Frontal cortex (tissue), 4 donors: ENCODE measurements around the gene MED27. TPM values are rescaled to one million over a fixed set of nuclear protein-coding genes. Genes with fewer than 3 reads are reported as not detected.

ENCODE experiments used
- DNase-seq, 2 donors: peaks; one replicate each; pipeline ENCODE4 v3.0.0; 2012; ENCODE audit warnings: low spot score in 2 of 2
- FAIRE-seq: peaks from 2 replicates; lab custom pipeline; 2012; peaks lifted over from hg19 to GRCh38; lab: Jason Lieb, UNC
- total RNA-seq: library from RNA; depleted of rRNA; stranded (reverse); fragments of >200 nt; gene quantifications from one replicate; pipeline ENCODE4 v1.2.3, GENCODE V29; 2014
- donor health status: control.
- donor health status: control.
- donor health status: control.

The MED27 gene
- total RNA-seq, 1 donor from 2014 or later, result 11.8 TPM

DNA sequence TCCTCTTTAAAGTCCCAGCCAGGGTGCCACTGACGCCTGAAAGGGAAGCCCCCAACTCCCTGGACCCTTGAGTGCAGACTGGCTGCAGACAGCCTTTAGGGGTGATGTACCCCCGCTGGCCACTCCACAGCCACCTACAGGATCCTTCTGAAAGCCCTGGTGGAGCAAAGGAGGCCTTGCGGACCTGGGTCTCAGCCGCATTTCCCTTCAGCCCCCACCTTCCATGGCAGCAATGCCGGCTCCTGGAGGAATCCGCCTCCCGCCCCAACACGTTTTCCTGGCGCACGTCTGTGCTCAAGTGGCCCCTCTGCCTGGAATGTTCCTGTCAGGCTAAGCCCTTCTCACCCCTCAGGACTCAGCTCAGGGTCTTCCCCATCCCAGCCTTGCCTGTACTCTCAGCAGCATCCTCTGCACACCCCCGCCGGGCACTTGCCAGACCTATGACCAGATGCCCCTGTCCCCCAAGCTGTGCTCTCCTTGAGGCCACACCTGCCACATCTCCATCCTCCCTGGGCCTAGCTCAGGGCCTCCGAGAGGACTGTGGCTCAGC lies 205.7 kb downstream of the MED27 start:
- FAIRE-seq (no peak), DNase-seq (no peak)

DNA sequence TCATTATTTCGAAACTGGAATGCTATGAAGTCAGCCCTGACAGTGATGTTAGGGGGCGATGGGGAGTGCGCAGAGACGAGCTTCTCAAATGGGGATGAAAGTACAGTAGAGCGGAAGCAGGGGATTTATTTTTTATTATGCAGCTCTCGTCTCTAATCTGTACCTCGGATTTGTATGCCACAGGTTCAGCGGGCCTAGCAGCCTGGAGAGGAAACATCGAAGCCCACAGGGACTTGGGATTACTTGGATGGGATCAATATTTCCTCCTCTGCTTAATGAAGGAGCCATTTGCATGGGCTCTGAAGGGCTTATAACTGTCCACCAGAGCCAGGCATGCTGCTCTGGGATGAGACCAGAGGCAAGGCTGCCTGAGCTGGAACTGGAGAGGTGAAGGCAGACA lies 206.3 kb downstream of the MED27 start:
- DNase-seq, result no peak
- FAIRE-seq, result no peak

DNA sequence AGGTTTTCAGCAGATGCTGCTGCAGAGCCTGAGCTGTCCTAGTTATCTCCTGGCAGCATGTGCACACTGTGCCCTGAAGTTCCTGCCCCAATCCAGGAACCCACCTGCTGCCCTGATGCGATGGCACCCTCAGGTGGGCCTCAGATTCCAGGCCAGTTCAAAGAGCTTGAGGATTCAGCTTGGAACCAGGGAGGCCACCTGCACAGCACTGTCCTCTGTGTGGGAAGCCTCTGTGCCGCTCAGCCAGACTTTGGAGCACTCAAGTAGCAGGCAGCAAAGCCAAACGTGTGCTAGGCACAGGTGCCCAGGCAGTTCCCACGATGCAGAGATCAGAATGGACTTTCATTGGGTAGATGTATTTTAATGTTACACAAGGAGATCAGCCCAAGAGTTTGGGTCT lies 207.0 kb downstream of the MED27 start:
- FAIRE-seq (no peak), DNase-seq (no peak)

DNA sequence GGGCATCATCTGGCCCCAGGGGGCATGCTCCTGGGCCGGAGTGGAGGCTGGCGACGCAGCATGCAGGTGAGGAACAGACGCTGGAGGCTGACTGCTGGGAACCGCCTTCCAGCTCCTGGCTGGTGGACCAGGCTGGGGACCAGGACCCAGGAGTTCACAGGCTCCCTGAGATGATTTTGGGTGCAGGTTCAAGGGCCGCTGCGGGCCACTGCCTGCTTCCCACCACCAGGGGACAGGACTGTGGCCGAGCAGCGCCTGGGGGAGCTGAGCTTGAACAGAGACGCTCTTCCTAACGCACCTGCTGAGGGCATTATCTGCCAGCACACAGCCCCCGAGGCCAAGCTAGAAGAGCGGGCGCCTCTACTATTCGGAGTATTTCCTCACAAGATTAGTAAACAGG lies 207.7 kb downstream of the MED27 start:
- no peak for DNase-seq
- FAIRE-seq, result no peak

DNA sequence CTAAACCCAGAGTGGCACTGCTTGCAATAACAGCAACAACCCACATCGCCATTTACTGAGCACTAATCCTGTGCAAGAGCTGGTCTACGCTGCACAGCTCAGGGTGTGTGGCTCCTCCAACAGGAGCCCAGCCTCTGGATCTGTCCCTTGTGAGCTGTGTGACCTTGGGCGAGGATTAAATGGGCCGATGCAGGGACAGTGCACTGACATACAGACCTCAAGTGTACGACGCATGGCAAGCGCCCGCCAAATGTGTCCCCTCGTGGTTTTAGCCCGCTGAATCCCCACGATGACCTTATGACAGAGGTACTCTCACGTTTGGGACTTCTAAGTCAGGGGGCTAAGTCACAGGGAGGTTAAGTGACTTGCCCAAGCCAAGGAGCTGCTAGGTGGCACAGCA lies 209.5 kb downstream of the MED27 start:
- FAIRE-seq (no peak), DNase-seq (no peak)

DNA sequence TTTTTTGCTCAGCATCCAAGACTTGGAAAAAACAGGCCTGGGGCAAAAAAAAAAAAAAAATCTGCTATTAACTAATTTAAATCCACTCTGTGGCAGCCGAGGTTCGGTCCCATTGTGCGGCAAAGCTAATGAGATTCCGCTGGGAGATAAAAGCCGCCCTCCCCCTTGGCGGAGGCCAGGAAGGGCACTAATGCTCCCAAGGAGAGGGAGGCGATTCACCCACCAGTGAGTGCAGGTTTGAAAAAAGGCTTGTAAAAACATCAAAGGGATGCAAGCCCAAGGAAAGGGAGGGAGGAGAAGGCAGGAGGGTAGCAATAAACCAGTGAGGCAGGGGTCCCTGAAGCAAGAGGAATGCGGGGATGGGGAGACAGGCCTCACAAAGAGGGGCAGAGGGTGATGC lies 210.3 kb downstream of the MED27 start:
- no peak for DNase-seq
- FAIRE-seq, result no peak

DNA sequence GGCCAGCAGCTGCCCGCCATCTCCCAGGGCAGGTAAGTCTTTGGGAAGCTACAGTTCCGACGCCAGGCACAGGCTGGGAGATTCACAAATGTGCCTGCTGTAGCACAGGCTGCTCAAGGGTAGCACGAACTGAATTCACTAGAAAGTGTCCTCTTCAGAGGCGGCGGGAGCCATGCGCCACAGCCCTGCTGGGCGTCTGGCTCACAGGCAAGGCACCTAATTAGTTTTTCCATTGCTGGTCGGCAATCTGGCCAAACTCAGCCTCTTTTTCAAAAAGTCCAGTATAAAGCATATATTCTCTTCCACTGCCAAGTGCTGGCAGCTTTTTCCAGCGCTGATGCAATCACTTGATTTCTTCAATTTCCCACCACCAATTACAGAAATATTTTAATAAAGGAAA lies 210.9 kb downstream of the MED27 start:
- peak; percentile 46 to 48 for DNase-seq
- no peak for FAIRE-seq

DNA sequence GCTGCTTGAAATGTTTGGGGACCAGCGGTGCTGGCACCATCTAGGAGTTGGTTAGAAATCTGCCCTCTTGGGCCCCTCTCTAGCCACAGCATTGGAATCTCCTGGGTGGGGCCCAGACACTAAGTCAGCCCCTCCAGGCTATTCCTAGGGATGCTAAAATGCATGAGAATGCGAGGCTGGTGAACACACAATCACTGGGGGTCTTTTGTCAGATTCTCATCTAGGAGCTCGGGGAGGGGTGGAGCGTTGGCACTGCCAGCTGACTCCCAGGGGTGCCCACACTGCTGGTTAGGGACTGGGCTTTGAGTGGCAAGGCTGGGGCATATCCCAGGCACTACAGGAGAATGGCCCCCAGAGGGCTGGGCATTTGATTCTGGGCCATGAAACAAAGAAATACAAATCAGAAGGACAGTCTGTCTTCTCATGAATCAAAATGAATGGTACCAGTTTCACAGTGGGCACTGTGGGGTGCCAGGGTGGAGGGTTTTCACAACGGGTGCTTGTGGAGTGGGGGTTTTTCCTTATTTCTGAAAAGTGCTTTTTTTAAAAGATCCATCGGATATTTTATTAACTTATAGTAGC lies 212.0 kb downstream of the MED27 start:
- no peak for DNase-seq
- FAIRE-seq, result no peak

DNA sequence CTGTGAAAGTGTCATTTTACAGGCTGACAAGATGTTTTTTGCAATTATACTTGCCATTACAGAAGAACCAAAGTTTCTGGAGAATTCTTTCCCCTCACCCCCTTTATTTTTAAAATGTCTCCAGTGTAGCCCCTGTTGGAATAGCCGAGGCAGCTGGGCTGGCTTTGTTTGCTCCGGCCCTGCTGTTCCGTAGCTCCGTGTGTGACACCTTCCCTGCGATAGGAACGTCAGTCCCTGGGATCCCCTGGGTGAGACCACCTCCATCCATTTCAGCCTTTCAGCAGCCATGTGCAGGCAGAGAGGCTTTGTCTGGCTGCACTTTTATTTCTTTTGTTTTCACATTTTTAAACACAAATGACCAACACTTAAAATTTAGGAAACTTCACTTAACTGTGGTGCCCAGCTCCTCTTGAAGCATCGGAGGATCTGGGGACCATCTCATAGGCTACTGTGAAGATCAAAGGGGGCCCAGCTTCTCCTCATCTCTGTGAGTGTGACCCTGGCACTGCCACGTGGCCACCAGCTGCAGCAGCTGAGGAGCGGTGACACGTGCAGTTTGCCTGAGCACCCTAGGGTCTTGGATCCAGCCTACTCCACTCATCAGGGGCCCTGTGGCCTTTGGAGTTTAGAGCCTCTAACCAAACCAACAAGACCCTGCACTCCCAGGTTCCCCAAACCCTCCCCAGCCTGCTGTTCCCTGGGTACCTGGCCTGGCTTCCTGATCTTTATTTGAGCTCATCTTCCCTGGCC lies 214.0 kb downstream of the MED27 start:
- DNase-seq (no peak), FAIRE-seq (no peak)

DNA sequence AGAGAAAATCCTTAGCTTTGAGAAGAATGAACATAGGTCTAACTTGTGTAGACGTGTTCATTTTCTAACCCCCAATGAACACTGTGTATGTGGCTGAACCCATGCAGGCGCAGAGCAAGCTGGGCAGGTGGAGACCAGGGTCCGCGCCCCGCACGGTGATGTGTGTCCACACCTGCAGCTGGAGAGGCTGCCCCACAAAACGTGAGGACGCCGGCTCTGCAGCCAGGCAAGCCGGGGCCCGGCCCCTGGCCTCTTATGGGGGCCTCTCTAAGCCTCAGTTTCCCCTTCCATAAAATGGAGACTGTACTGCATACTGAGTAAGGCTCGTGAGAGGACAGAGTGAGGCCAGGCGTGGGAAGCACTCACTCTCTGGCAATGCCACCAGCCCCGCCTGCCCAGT lies 215.1 kb downstream of the MED27 start:
- no peak for FAIRE-seq
- DNase-seq, result no peak

DNA sequence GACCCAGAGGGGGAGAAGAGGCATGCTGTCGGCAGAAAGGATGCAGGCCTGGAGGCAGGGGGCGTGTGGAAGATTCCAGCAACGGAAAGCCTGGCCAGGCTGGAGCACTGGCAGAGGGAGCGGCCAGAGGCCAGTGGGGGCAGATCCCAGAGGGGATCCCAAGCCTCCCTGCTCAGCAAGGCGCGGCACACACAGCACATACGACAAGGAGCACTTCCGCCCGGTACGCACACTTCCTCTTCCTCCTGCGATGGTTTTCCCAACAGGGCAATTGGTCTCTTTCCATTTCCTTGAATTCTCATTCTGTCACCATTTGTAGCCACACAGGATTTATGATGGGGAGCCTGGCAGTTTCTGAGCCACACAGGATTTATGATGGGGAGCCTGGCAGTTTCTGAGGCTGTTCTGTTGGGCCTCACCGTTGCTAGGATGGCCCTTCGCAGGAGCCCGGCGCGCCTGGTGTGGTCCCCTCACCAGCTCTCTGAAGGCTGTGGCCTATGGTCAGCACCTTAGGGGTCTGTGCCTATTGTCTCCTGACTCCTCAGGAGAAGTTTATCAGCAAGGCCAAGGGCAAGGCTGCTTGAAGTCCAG lies 216.3 kb downstream of the MED27 start:
- DNase-seq (no peak), FAIRE-seq (no peak)

DNA sequence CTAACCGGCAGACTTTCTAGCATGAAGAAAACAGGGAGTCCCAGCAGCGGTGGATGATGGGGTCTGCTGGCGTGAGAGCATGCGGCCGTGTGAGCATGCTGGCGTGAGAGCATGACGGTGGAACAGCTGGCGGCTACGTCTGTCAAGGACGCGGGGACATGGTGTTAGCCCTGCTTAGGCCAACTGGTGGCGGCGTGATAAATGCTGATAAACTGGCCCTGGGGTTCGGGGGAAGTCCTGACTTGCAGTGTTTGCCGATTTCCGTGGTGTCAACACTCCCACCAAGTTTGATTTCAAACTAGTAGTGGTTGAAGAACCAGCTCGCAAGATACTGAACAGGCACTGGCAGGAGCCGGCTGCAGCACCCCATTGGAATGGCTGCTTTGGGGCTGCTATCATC lies 217.4 kb downstream of the MED27 start:
- no peak for FAIRE-seq
- DNase-seq, result no peak

DNA sequence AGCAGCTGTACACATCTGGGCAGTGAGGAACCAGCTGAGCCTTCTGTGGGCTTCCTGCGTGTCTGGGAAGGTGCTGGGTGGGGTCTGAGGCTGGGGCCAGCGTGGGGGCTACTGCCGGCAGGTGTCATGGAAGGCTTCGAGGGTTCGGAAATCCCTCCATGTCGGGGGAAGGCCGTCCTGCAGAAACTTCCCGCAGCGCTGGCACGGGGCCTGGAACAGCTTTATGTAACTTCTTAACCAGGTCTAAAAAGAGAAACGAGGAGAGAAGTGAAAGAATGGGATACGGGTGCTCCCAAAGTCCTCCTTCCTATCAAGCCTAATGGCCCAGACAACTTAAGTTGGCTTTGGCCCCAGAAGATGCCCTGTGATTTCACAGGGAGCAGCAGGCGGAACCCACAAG lies 219.2 kb downstream of the MED27 start:
- no peak for FAIRE-seq
- no peak for DNase-seq

DNA sequence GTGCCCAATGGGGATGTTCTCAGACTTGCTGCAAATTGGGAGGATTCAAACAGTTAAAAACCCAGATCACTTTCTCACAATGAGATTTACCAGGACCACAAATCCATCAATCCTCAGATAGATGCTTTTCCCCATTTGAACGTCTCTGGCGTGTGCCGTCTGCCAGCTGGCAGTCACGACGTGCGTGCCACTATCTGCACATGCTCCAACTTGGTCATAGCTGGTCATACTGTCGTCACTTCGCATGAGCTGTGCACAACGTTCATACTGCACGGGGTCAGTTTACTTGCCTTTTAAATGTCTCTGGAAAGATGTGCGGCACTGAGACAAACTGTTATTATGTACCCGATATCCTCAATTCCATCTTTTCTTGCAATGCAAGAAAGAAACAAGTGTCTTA lies 221.5 kb downstream of the MED27 start:
- DNase-seq, result no peak

DNA sequence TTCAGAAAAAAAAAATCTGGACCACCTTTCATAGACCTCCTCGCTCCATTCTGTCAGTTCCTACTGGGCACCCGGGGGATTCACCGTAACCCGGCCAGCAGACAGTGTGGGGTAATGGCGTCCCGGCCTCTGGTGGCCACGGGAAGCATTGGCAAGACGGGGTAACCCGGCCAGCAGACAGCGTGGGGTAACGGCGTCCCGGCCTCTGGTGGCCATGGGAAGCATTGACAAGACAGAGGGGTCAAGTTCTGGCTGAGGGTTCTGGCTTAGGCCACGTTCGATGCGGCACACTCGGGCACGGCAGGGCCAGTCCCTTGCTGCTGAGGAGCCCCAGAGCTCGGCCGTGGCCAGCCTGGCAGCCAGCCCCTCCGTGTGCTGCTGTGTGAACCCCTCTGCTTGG lies 223.6 kb downstream of the MED27 start:
- DNase-seq (no peak), FAIRE-seq (no peak)

More for the DNA sequence above, 221.5 kb downstream of the MED27 start:
- no peak for FAIRE-seq

DNA sequence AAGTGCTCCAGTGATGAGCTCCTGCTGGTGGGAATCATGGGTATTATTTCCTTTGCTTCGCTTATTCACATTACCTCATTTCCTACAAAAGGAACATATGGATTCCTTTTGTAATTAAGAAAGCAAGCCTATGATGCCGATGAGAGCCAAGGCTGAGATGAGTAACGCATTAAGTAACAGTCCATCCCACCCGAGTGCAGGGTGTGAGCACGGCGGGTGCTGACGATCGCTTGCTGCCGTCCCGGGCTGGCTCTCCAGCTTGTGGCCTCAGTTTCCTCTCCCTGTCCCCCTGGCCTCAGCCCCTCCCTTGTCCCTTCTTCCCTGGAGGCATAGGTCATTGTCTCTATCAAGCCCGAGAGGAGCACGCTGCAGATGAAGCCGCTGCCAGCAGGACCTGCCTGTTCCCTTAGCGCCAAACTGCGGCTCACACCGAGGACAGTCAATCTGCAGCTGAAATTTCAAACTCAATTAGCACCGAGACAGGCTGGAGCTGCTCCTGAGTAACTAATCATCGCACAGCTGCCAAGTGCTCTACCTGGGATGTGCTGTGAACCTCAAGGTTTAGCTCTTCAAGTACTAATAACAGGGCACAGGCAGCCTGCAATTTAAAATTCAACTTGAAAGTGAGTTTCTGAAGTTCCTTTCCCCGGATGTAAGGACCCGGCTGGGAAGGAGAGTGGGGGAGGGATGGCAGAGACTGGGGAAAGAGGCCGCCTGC lies 224.6 kb downstream of the MED27 start:
- FAIRE-seq, result no peak
- DNase-seq, result no peak

DNA sequence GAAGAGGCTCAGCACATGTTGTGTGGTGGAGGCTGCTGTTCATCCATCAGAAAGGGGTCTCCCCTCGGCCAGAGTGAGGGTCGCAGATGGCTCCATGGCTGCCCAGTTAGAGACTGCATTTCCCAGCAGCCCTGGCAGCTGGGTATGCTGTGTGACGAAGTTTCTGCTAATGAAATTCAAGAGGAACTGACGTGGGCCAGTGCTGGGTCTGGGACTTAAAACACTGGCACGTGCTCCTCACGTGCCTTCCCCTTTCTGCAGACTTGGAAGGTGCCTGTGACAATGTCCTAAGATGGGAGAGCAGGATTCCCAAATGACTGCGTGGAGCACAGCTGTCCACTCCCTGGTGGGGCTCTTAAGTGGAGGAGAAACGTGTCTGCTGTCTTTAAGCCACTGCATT lies 225.3 kb downstream of the MED27 start:
- DNase-seq, result no peak
- FAIRE-seq, result no peak

DNA sequence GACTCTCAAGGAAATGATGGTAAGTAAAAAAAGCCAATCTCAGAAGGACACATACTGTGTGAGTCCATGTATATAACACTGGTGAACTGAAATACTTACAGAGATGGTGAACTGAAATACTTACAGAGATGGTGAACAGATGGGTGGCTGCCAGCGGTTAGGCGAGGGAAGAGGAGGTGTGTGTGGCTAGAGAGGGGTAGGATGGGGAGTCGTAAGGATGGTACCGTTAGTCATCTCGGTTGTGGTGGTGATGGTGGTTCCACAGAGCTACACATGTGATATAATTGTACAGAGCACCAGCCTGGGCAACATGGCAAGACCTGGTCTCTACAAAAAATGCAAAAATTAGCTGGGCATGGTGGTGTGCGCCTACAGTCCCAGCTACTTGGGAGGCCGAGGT lies 226.2 kb downstream of the MED27 start:
- FAIRE-seq (no peak), DNase-seq (no peak)

DNA sequence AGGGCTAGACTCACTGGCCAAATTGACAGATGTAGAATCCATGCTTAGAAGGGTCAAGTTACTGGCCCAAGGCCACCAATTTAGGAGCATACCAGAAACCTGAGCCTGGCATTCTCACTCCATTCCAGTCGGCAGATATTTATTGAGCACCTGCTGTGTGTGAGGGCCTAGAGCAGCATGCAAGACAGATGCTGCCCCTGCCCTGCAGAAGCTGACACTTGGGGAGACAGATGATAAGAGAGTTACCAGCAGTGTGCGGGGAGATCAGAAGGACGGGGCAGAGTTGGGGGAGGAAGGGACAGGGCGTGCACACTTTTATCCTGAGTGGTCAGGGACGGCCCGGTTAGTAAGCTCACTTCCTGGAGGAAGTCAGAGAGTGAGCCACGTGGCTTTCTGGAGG lies 228.3 kb downstream of the MED27 start:
- DNase-seq (no peak), FAIRE-seq (no peak)

DNA sequence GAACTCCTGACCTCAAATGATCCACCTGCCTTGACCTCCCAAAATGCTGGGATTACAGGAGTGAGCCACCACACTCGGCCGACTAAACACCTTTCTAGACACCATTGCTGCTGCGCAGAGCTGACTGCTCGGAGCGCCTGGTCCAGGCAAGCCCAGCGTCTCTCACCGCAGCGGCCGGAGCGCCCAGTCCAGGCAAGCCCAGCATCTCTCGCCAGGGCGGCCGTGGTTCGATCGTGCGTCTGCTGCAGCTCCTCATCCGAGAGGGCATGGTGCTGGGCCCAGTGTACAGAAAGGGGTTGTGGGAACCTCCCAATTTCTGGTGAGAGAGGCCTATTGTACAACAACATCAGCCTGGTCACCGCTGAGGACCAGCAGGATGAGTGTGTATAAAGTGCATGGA lies 230.3 kb downstream of the MED27 start:
- DNase-seq, result no peak
- FAIRE-seq, result no peak
